Limb (tissue), 2 donors: ENCODE data around the gene SUPT7L.
A peak's percentile ranks its signal among the peaks of the same experiment; 100 is the strongest.
"Not testable (repeated sequence)": the region's sequence is repeated elsewhere in the genome, so short reads cannot be mapped to it uniquely, and the experiment has no call there.

Experiments used
- DNase-seq, 2 donors: peaks; one replicate each; pipeline ENCODE4 v3.0.0-alpha.2; 2016; ENCODE audit errors: extremely low spot score in 2 of 2

The SUPT7L gene

GRCh38 chr2:27638709-27639108 is 24.7 kb downstream of the SUPT7L start:
- DNase-seq: no peak

- DNase-seq: no peak
Measured at GRCh38 chr2:27638037-27638637, 25.3 kb downstream of the SUPT7L start.

GRCh38 chr2:27636766-27637165 is 26.6 kb downstream of the SUPT7L start:
- DNase-seq: no peak

- DNase-seq: no peak
Measured at GRCh38 chr2:27634291-27634690, 29.1 kb downstream of the SUPT7L start.

GRCh38 chr2:27630257-27630656 is 33.2 kb downstream of the SUPT7L start:
- not testable (repeated sequence) for DNase-seq

- DNase-seq: peak; percentile 87 to 89
Measured at GRCh38 chr2:27628767-27629709, 34.4 kb downstream of the SUPT7L start, which contains the start of the genes CCDC121 and GPN1. TSS of gene CCDC121 (minus strand) at chr2:27629012. CDS start at chr2:27627799, 1,213 bp downstream. TSS of gene GPN1 (plus strand) at chr2:27629050. CDS start at chr2:27629059, 9 bp downstream.

GRCh38 chr2:27627963-27628766 is 35.2 kb downstream of the SUPT7L start:
- DNase-seq: no peak

GRCh38 chr2:27626921-27627320 is 36.5 kb downstream of the SUPT7L start:
- DNase-seq: not testable (repeated sequence)

GRCh38 chr2:27626323-27626722 is 37.1 kb downstream of the SUPT7L start:
- DNase-seq: not testable (repeated sequence)

GRCh38 chr2:27624943-27625342 is 38.5 kb downstream of the SUPT7L start:
- no peak for DNase-seq

GRCh38 chr2:27622921-27623384 is 40.5 kb downstream of the SUPT7L start:
- DNase-seq: no peak

- DNase-seq: no peak
Measured at GRCh38 chr2:27621524-27621923, 41.9 kb downstream of the SUPT7L start.

GRCh38 chr2:27615316-27615715 is 48.1 kb downstream of the SUPT7L start:
- no peak for DNase-seq

GRCh38 chr2:27613985-27614384 is 49.4 kb downstream of the SUPT7L start:
- DNase-seq: no peak

GRCh38 chr2:27606611-27607010 is 56.8 kb downstream of the SUPT7L start:
- no peak for DNase-seq
